ENCODE data around the gene SPDEF. TPM values are rescaled to one million over a fixed set of nuclear protein-coding genes. Genes with fewer than 3 reads are reported as not detected.

SPDEF gene
- total RNA-seq, 1 experiment from 2014 or later: not detected

DNA sequence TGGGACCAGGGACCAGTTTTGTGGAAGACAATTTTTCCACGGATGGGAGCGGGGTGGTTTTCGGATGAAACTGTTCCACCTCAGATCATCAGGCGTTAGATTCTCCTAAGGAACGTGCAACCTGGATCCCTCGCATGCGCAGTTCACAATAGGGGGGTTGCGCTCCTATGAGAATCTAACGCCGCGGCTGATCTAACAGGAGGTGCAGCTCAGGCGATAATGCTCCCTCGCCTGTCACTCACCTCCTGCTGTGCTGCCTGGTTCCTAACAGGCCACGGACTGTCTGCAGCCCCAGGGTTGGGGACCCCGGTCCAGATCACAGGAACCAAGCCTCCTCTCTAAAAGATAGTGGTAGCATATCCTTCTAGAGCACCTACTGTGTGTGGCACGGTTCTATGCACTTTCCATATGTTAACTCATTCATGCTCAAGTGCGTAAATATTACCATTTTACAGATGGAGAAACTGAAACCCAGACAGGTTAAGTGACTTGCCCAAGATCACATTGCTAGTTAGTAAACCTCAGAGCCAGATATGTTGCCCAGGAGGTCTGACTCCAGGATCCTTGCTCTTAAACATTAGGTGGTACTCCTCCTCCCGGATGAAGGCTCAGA lies 25.3 kb downstream of the SPDEF start:
- no TSS peak for BruUV-seq (replicated peaks)
- CTCF ChIA-PET: interaction anchor here (0.6 kb wide), 1 partner anchor 167 kb away, joined by 3 read pairs; no protein-coding TSS in a partner anchor

DNA sequence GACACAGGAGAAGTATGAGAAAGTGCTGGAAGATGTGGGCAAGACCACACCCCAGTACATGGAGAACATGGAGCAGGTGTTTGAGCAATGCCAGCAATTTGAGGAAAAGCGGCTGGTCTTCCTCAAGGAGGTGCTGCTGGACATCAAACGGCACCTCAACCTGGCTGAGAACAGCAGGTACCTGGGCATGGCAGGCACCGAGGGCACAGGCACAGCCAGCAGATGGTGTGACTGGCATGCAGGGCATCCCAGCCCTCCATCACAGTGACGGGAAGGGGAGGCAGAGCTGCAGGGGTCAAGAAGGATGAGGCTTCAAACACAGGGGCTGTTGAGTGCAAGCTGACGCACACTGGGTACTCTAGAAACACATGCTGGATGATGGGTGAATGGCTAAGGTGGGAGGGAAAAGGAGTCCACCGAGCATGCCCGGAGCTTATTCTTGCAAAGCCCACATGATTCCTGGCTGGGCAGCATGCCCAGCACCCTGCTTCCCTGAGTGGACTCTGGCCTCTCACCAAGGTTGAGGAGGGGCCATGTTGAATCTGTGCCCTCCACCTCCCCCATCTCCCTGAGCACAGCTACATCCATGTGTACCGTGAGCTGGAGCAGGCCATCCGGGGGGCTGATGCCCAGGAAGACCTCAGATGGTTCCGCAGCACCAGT lies 26.3 kb downstream of the SPDEF start:
- Mint-ChIP-seq H3K27ac (ENCODE audit: low read depth, unreplicated experiment) (no peak overlapping the region), H3K36me3 (ENCODE audit: insufficient read depth, unreplicated experiment) (no peaks in the 10 kb centered on the region), H3K27me3 (ENCODE audit: insufficient read depth, unreplicated experiment) (no peaks in the 10 kb centered on the region), H3K4me1 (ENCODE audit: insufficient read depth, unreplicated experiment) (no peaks in the 10 kb centered on the region), H3K4me3 (ENCODE audit: unreplicated experiment) (no peak overlapping the region), H3K9me3 (ENCODE audit: unreplicated experiment) (no peaks in the 10 kb centered on the region)
- ChIA-PET CTCF (interaction anchor here (0.6 kb wide), 1 partner anchor 307 kb away, joined by 3 read pairs; no protein-coding TSS in a partner anchor), POLR2A (no interaction called here)
- no TSS peak for BruUV-seq (replicated peaks)
- TF ChIP-seq, protein P1, sequence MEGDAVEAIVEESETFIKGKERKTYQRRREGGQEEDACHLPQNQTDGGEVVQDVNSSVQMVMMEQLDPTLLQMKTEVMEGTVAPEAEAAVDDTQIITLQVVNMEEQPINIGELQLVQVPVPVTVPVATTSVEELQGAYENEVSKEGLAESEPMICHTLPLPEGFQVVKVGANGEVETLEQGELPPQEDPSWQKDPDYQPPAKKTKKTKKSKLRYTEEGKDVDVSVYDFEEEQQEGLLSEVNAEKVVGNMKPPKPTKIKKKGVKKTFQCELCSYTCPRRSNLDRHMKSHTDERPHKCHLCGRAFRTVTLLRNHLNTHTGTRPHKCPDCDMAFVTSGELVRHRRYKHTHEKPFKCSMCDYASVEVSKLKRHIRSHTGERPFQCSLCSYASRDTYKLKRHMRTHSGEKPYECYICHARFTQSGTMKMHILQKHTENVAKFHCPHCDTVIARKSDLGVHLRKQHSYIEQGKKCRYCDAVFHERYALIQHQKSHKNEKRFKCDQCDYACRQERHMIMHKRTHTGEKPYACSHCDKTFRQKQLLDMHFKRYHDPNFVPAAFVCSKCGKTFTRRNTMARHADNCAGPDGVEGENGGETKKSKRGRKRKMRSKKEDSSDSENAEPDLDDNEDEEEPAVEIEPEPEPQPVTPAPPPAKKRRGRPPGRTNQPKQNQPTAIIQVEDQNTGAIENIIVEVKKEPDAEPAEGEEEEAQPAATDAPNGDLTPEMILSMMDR (IDR thresholded peaks at IDR 0.05; ENCODE audit: unreplicated experiment): no peak
- DNase-seq (ENCODE audit: unreplicated experiment): peak; percentile 53
- intact Hi-C loops (cut with micrococcal nuclease): no loop called here

More for the DNA sequence above, 25.3 kb downstream of the SPDEF start:
- Mint-ChIP-seq H3K4me3 (ENCODE audit: unreplicated experiment) (no peak overlapping the region), H3K9me3 (ENCODE audit: unreplicated experiment) (no peaks in the 10 kb centered on the region), H3K4me1 (ENCODE audit: insufficient read depth, unreplicated experiment) (no peaks in the 10 kb centered on the region), H3K27ac (ENCODE audit: low read depth, unreplicated experiment) (no peak overlapping the region), H3K36me3 (ENCODE audit: insufficient read depth, unreplicated experiment) (no peaks in the 10 kb centered on the region), H3K27me3 (ENCODE audit: insufficient read depth, unreplicated experiment) (no peaks in the 10 kb centered on the region)
- TF ChIP-seq, protein P1 (IDR thresholded peaks at IDR 0.05; ENCODE audit: unreplicated experiment): no peak
- no peak for DNase-seq (ENCODE audit: unreplicated experiment)
- POLR2A ChIA-PET: no interaction called here
- intact Hi-C loops (cut with micrococcal nuclease): no loop called here

DNA sequence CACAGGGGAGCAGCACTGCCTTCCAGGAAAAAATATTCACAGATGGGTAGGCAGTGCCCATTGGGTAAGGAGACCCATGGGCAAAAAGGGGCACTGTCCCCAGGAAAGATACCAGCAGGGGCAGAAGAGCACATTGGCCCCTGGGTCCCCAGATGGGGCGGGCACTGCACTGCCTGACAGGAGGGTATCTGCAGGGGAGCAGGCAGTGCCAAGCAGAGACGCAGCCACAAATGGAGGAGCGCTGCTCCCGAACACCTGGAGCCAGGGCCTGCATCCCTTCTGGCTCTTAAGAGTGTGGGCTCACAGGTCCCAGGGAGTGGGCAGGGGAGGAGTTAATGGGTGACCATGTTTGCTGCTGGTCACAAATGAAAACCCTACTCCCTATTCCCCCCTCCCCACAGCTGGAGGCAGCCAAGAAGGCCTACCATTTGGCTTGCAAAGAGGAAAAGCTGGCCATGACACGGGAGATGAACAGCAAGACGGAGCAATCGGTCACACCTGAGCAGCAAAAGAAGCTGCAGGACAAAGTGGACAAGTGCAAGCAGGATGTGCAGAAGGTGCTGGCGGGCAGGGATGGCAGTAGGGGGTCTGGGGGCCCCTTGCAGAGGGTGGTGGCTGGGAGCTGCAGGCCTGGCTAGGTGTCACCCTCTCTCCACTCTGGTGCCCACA lies 27.0 kb downstream of the SPDEF start:
- Mint-ChIP-seq H3K9me3 (ENCODE audit: unreplicated experiment) (no peaks in the 10 kb centered on the region), H3K36me3 (ENCODE audit: insufficient read depth, unreplicated experiment) (no peaks in the 10 kb centered on the region), H3K27me3 (ENCODE audit: insufficient read depth, unreplicated experiment) (no peaks in the 10 kb centered on the region), H3K27ac (ENCODE audit: low read depth, unreplicated experiment) (no peak overlapping the region), H3K4me3 (ENCODE audit: unreplicated experiment) (no peak overlapping the region), H3K4me1 (ENCODE audit: insufficient read depth, unreplicated experiment) (no peaks in the 10 kb centered on the region)
- no peak for DNase-seq (ENCODE audit: unreplicated experiment)
- BruUV-seq (replicated peaks): no TSS peak
- intact Hi-C loops (cut with micrococcal nuclease): no loop called here
- TF ChIP-seq, protein P1 (IDR thresholded peaks at IDR 0.05; ENCODE audit: unreplicated experiment): no peak
- POLR2A ChIA-PET: no interaction called here
- CTCF ChIA-PET: interaction anchor here (0.6 kb wide), 1 partner anchor 307 kb away, joined by 3 read pairs; no protein-coding TSS in a partner anchor

All from MCF 10A (cell line).